PFSK-1 (cell line): ENCODE measurements around the gene PLOD3.

ENCODE experiments used
- FOXP2 ChIP-seq: optimal IDR thresholded peaks from 2 replicates; pipeline ENCODE3; 2011; ENCODE audit warnings: borderline replicate concordance, control low read depth, inconsistent platforms; ENCODE audit not compliant: insufficient read depth; ENCODE audit errors: extremely low read length, extremely low read depth
- POLR2AphosphoS5 ChIP-seq: IDR thresholded peaks from 2 replicates; pipeline ENCODE4 v1.6.1; 2012; ENCODE audit warnings: low read depth, mild to moderate bottlenecking, control low read depth, low read length, moderate library complexity
- SIN3A ChIP-seq: IDR thresholded peaks from 2 replicates; pipeline ENCODE4 v1.6.1; 2012; ENCODE audit warnings: mild to moderate bottlenecking, low read length, moderate library complexity, borderline replicate concordance; ENCODE audit not compliant: insufficient read depth
- TAF1 ChIP-seq: IDR thresholded peaks from 2 replicates; pipeline ENCODE4 v1.6.1; 2012; ENCODE audit warnings: low read length, control low read depth, borderline replicate concordance; ENCODE audit not compliant: insufficient read depth
- TF ChIP-seq, protein P1 (sequence below), 2 experiments: IDR thresholded peaks; 2 replicates each; pipeline versions ENCODE4 v1.6.1 to v1.8.0; 2011 to 2012; ENCODE audit warnings: low read depth in 2 of 2, low read length in 2 of 2, control low read depth in 1 of 2, inconsistent platforms in 1 of 2, mild to moderate bottlenecking in 1 of 2, moderate library complexity in 1 of 2; ENCODE audit not compliant: insufficient read depth in 1 of 2

DNA sequence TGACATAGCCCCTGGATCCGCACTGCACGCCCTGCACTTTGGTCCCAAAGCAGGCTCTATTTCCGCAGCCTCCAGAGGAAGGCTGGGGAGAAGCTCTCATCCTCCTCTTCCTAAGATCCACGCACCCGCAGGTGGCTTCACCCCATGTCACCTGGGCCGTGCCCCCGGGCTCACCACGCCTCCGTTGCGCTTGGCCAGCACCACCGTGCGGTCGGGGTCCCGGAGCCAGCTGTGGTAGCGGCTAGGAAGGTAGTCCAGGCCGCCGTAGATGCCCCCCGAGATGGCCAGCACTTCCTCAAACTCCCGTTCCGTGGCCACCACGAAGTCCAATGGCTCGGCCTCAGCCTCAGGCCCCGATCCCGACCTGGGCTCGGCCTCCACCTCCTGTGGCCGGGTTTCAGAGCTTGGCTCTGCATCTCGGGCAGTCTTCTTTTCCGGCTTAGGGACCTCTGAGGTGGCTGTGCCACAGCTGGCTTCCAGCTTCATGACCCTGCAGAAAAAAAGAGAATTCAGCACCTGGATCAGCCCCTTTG, 43.0 kb downstream of the PLOD3 start:
- TF ChIP-seq TAF1 = no peak
- no peak for TF ChIP-seq FOXP2
- no peak for TF ChIP-seq POLR2AphosphoS5
- TF ChIP-seq SIN3A = no peak
- TF ChIP-seq, protein P1, sequence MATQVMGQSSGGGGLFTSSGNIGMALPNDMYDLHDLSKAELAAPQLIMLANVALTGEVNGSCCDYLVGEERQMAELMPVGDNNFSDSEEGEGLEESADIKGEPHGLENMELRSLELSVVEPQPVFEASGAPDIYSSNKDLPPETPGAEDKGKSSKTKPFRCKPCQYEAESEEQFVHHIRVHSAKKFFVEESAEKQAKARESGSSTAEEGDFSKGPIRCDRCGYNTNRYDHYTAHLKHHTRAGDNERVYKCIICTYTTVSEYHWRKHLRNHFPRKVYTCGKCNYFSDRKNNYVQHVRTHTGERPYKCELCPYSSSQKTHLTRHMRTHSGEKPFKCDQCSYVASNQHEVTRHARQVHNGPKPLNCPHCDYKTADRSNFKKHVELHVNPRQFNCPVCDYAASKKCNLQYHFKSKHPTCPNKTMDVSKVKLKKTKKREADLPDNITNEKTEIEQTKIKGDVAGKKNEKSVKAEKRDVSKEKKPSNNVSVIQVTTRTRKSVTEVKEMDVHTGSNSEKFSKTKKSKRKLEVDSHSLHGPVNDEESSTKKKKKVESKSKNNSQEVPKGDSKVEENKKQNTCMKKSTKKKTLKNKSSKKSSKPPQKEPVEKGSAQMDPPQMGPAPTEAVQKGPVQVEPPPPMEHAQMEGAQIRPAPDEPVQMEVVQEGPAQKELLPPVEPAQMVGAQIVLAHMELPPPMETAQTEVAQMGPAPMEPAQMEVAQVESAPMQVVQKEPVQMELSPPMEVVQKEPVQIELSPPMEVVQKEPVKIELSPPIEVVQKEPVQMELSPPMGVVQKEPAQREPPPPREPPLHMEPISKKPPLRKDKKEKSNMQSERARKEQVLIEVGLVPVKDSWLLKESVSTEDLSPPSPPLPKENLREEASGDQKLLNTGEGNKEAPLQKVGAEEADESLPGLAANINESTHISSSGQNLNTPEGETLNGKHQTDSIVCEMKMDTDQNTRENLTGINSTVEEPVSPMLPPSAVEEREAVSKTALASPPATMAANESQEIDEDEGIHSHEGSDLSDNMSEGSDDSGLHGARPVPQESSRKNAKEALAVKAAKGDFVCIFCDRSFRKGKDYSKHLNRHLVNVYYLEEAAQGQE (IDR thresholded peaks at IDR 0.05; ENCODE audit: insufficient read depth in 1 of 2, low read depth in 2 of 2, low read length in 2 of 2) = no peak
